Fibroblast of lung (primary cell): ENCODE measurements around the gene ATAD3B. TPM values are rescaled to one million over a fixed set of nuclear protein-coding genes. Genes with fewer than 3 reads are reported as not detected.

Experiments used
- DNase-seq, 2 donors: peaks; one replicate each; pipeline versions ENCODE4 v3.0.0 to v3.0.0-alpha.2; 2010; ENCODE audit warnings: low read depth in 2 of 2
- H2AFZ ChIP-seq: 2 replicates; pipeline ENCODE4 v1.5.1; 2012; ENCODE audit warnings: low read length, control low read depth, inconsistent platforms
- H3K27ac ChIP-seq: 2 replicates; pipeline ENCODE4 v1.5.1; 2011; ENCODE audit warnings: low read length, control low read depth; ENCODE audit not compliant: insufficient read depth
- H3K27me3 ChIP-seq: 2 replicates; pipeline ENCODE4 v1.5.1; 2011; ENCODE audit warnings: mild to moderate bottlenecking, low read length; ENCODE audit not compliant: control insufficient read depth, insufficient read depth
- H3K36me3 ChIP-seq: 2 replicates; pipeline ENCODE4 v1.5.1; 2011; ENCODE audit warnings: low read length; ENCODE audit not compliant: control insufficient read depth, insufficient read depth
- H3K4me1 ChIP-seq: 2 replicates; pipeline ENCODE4 v1.5.1; 2011; ENCODE audit warnings: low read length; ENCODE audit not compliant: control insufficient read depth, insufficient read depth; ENCODE audit errors: extremely low read depth
- H3K4me2 ChIP-seq: 2 replicates; pipeline ENCODE4 v1.5.1; 2011; ENCODE audit warnings: low read length, control low read depth; ENCODE audit not compliant: insufficient read depth; ENCODE audit errors: extremely low read depth
- H3K4me3 ChIP-seq, 4 experiments: fragments of 200-600 bp in 1 of 4; sonication (generic) in 1 of 4; replicated peaks in 1 of 4; 2 replicates each; pipeline ENCODE4 v1.5.1; 2011 to 2016; ENCODE audit warnings: low read length in 4 of 4, low read depth in 3 of 4, mild to moderate bottlenecking in 3 of 4, control low read depth in 2 of 4, inconsistent platforms in 1 of 4, mixed read lengths in 1 of 4; ENCODE audit not compliant: insufficient read depth in 1 of 4; ENCODE audit errors: control extremely low read depth in 1 of 4
- H3K79me2 ChIP-seq: 2 replicates; pipeline ENCODE4 v1.5.1; 2012; ENCODE audit warnings: mild to moderate bottlenecking, low read length, inconsistent platforms; ENCODE audit not compliant: control insufficient read depth, insufficient read depth
- H3K9ac ChIP-seq: 2 replicates; pipeline ENCODE4 v1.5.1; 2011; ENCODE audit warnings: mild to moderate bottlenecking, low read length, control low read depth; ENCODE audit not compliant: insufficient read depth
- H3K9me3 ChIP-seq: 2 replicates; pipeline ENCODE4 v1.5.1; 2012; ENCODE audit warnings: low read depth, low read length; ENCODE audit not compliant: control insufficient read depth, insufficient read depth
- H4K20me1 ChIP-seq: 2 replicates; pipeline ENCODE4 v1.5.1; 2011; ENCODE audit warnings: low read length; ENCODE audit not compliant: control insufficient read depth, insufficient read depth; ENCODE audit errors: extremely low read depth
- CTCF ChIP-seq, 2 donors: IDR thresholded peaks in 1 of 2; conservative IDR thresholded peaks in 1 of 2; 1 replicate in 1 of 2; 2 replicates in 1 of 2; pipeline ENCODE4 v1.5.1; 2011 to 2012; ENCODE audit warnings: low read length in 2 of 2, control low read depth in 1 of 2, inconsistent platforms in 1 of 2, low read depth in 1 of 2, mild to moderate bottlenecking in 1 of 2
- EZH2 ChIP-seq: IDR thresholded peaks from 2 replicates; pipeline ENCODE4 v1.5.1; 2012; ENCODE audit warnings: low read length, control low read depth, mild to moderate bottlenecking; ENCODE audit errors: missing control alignments
- polyA minus RNA-seq: library from RNA; depleted of rRNA, polyadenylated mRNA; stranded (reverse); fragments of >200 nt; gene quantifications from 2 replicates; pipeline ENCODE4 v1.2.3, GENCODE V29; 2011; ENCODE audit warnings: low replicate concordance
- polyA plus RNA-seq, 2 donors: library from polyadenylated mRNA; depleted of rRNA in 1 of 2; stranded (reverse) in 1 of 2; unstranded in 1 of 2; fragments of >200 nt; gene quantifications; 2 replicates each; pipeline ENCODE4 v1.2.1, GENCODE V29; 2011 to 2012; ENCODE audit warnings: missing spikeins in 1 of 2
- total RNA-seq: library from RNA; depleted of rRNA; stranded (reverse); fragments of >200 nt; gene quantifications from 2 replicates; pipeline ENCODE4 v1.2.1, GENCODE V29; 2014

ATAD3B gene
- total RNA-seq (14.4 and 15.0 TPM in 2 replicates), polyA plus RNA-seq (7.0 and 11.6 TPM in 2 replicates), polyA minus RNA-seq (8.9 and 13.0 TPM in 2 replicates)
- polyA plus RNA-seq (2012) = 12.4 and 26.3 TPM in 2 replicates

DNA sequence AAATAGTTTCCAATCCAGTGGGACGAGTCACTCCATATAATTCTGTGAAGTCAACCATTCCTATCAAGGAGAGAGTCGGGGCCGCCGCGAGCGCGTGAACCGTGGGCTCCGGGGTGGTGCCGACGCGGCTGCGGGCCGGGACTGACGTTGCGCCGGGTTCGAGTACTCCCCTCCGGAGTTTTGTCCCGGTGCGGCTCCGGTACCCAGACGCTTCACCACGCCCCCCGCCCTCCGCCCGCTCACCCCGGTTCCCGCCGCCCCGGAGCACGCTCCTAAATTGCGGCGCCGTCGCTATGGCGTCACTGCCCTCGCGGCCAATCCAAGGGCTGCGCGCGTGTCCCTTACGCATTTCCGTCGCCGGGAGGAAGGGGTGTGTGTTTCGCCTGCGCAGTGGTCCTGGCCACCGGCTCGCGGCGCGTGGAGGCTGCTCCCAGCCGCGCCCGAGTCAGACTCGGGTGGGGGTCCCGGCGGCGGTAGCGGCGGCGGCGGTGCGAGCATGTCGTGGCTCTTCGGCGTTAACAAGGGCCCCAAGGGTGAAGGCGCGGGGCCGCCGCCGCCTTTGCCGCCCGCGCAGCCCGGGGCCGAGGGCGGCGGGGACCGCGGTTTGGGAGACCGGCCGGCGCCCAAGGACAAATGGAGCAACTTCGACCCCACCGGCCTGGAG, at the start of gene ATAD3B:
Gene ATAD3B, plus strand, starts transcription at position 377 of the 664 bp plus-strand sequence. Its CDS starts 120 bp downstream, at position 497.
- Histone ChIP-seq H3K27me3 (no peaks in the 10 kb centered on the region), H3K36me3 (no peaks in the 10 kb centered on the region), H3K4me1 (no peaks in the 10 kb centered on the region), H3K9ac (peak within 1 kb of the TSS; percentile 77), H3K79me2 (peaks cover 34% of the 10 kb centered on the region), H3K27ac (peak within 1 kb of the TSS; percentile 67), H4K20me1 (no peaks in the 10 kb centered on the region), H2AFZ (peak within 1 kb of the TSS; percentile 28), H3K4me3 (peak within 1 kb of the TSS; percentile 54 to 98 (median 77)), H3K4me2 (peak within 1 kb of the TSS; percentile 85), H3K9me3 (no peaks in the 10 kb centered on the region)
- peak; percentile 90 to 92 for DNase-seq
- TF ChIP-seq EZH2 (no peak), CTCF (conservative IDR thresholded peaks at IDR 0.05 in 1 of 2, IDR thresholded peaks at IDR 0.05 in 1 of 2; ENCODE audit: low read depth in 1 of 2, low read length in 2 of 2) (no peak)

DNA sequence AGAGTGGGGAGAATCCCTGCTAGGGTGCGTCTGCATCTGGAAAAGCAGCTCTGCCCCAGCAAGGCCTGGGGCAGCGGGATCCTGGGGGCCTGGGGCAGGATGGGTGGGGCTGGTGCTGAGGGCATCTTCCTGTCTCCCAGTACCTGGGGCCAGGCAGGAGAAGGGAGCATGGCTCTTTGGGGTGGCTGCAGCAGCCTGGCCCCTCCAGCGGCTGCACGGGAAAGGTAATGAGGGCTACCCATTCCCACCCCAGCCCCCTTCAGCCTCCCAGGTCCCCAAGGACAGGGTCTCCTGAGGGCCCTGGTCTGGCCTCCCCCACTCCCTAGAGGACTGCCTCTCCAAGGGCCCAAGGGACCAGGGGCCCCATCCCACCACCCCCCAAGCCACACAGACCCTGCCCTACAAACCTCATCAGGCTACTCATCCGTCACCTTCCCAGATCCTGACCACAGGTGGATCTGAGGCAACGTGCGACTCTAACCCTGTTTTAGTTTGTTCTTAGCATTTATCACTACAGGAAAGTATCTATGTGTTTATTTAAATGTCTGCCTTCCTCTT, 49.6 kb upstream of the ATAD3B start:
- no peak for DNase-seq

More for the DNA sequence above, 49.6 kb upstream of the ATAD3B start:
- TF ChIP-seq CTCF (conservative IDR thresholded peaks at IDR 0.05 in 1 of 2, IDR thresholded peaks at IDR 0.05 in 1 of 2; ENCODE audit: low read depth in 1 of 2, low read length in 2 of 2) (no peak), EZH2 (no peak)
- H3K4me3 ChIP-seq = no peak overlapping the region
- no peaks in the 10 kb centered on the region for H3K36me3 ChIP-seq
- no peaks in the 10 kb centered on the region for H3K27me3 ChIP-seq
- no peaks in the 10 kb centered on the region for H3K9me3 ChIP-seq
- H3K9ac ChIP-seq = no peak overlapping the region
- no peak overlapping the region for H3K4me2 ChIP-seq
- no peak overlapping the region for H2AFZ ChIP-seq
- H3K4me1 ChIP-seq = peaks cover 4% of the 10 kb centered on the region
- no peaks in the 10 kb centered on the region for H3K79me2 ChIP-seq
- no peak overlapping the region for H3K27ac ChIP-seq
- no peaks in the 10 kb centered on the region for H4K20me1 ChIP-seq
